H1 (cell line): Measurements from ENCODE around the gene CREBBP. TPM values are rescaled to one million over a fixed set of nuclear protein-coding genes. Genes with fewer than 3 reads are reported as not detected.

ENCODE experiments used
- ATF3 ChIP-seq: IDR thresholded peaks from 2 replicates; pipeline ENCODE4 v1.6.1; 2011; ENCODE audit warnings: low read depth, mild to moderate bottlenecking, low read length; ENCODE audit not compliant: insufficient read depth
- BACH1 ChIP-seq: IDR thresholded peaks from 2 replicates; pipeline ENCODE4 v1.6.1; 2012; ENCODE audit warnings: low read length, improper control_type of control experiment
- CHD1 ChIP-seq: IDR thresholded peaks from 2 replicates; pipeline ENCODE4 v1.6.1; 2012; ENCODE audit warnings: low read depth, low read length, improper control_type of control experiment
- CHD7 ChIP-seq: fragments of 300-600 bp; sonication (generic); IDR thresholded peaks from 2 replicates; pipeline ENCODE4 v1.7.1; 2012; ENCODE audit warnings: low read length, moderate library complexity, mild to moderate bottlenecking, inconsistent platforms; ENCODE audit not compliant: insufficient replicate concordance
- EGR1 ChIP-seq: IDR thresholded peaks from 2 replicates; pipeline ENCODE4 v1.6.1; 2011; ENCODE audit warnings: low read depth, low read length, borderline replicate concordance
- JUN ChIP-seq: IDR thresholded peaks from 2 replicates; pipeline ENCODE4 v1.6.1; 2011; ENCODE audit warnings: low read depth, mild to moderate bottlenecking, improper control_type of control experiment, low read length
- KDM1A ChIP-seq: fragments of 200-600, 300-600 bp; sonication (generic); IDR thresholded peaks from 2 replicates; pipeline ENCODE4 v1.7.1; 2016; ENCODE audit warnings: mild to moderate bottlenecking, low read length, borderline replicate concordance
- KDM4A ChIP-seq: IDR thresholded peaks from one replicate; pipeline ENCODE4 v1.7.1; 2012; ENCODE audit warnings: low read depth, mild to moderate bottlenecking, moderate library complexity, low read length, inconsistent platforms; ENCODE audit not compliant: severe bottlenecking
- RBBP5 ChIP-seq: IDR thresholded peaks from 2 replicates; pipeline ENCODE4 v1.7.1; 2012; ENCODE audit warnings: low read depth, mild to moderate bottlenecking, inconsistent platforms, low read length, moderate library complexity, borderline replicate concordance
- TEAD4 ChIP-seq: IDR thresholded peaks from 2 replicates; pipeline ENCODE4 v1.6.1; 2012; ENCODE audit warnings: low read depth, low read length, inconsistent platforms, mixed read lengths
- polyA plus RNA-seq, 7 experiments: library from polyadenylated mRNA; depleted of rRNA in 3 of 7; stranded (reverse) in 5 of 7; unstranded in 2 of 7; fragments of >200 nt in 5 of 7; fragments of 200-250 nt in 2 of 7; gene quantifications; 1 replicate in 5 of 7; 2 replicates in 1 of 7; 4 replicates in 1 of 7; pipeline versions ENCODE4 v1.2.1 to v1.2.3, GENCODE V29; 2011 to 2013; ENCODE audit warnings: missing spikeins in 2 of 7, mixed read lengths in 2 of 7
- total RNA-seq: library from RNA; stranded (reverse); fragmentation: NEBNext Ultra II Directional; extraction: Animal tissue kit (Norgen Biotek cat#: 25700); gene quantifications from 2 replicates; pipeline ENCODE4 v1.2.1, GENCODE V29; 2021
- TF ChIP-seq, protein P1 (sequence below): IDR thresholded peaks from 2 replicates; pipeline ENCODE4 v1.6.1; 2012; ENCODE audit warnings: inconsistent platforms

The CREBBP gene
- total and polyA plus RNA-seq, 2 of the 8 experiments (the other 6 are each of a cell fraction or from before 2014, with no cell fraction given): 10.0 to 60.1 TPM

GRCh38 chr16:3878610-3879009 lies 1.9 kb downstream of the CREBBP start (continued):
- TF ChIP-seq CHD7 (no peak), TEAD4 (no peak), BACH1 (no peak), CHD1 (no peak), JUN (no peak), KDM1A (no peak), ATF3 (no peak), RBBP5 (no peak), EGR1 (no peak), KDM4A (no peak)
- TF ChIP-seq, protein P1, sequence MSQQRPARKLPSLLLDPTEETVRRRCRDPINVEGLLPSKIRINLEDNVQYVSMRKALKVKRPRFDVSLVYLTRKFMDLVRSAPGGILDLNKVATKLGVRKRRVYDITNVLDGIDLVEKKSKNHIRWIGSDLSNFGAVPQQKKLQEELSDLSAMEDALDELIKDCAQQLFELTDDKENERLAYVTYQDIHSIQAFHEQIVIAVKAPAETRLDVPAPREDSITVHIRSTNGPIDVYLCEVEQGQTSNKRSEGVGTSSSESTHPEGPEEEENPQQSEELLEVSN: no peak
